ENCODE results near the gene VPS41.
A peak's percentile ranks its signal among the peaks of the same experiment; 100 is the strongest.
"Not testable (repeated sequence)": the region's sequence is repeated elsewhere in the genome, so short reads cannot be mapped to it uniquely, and the experiment has no call there.

VPS41 gene

DNA sequence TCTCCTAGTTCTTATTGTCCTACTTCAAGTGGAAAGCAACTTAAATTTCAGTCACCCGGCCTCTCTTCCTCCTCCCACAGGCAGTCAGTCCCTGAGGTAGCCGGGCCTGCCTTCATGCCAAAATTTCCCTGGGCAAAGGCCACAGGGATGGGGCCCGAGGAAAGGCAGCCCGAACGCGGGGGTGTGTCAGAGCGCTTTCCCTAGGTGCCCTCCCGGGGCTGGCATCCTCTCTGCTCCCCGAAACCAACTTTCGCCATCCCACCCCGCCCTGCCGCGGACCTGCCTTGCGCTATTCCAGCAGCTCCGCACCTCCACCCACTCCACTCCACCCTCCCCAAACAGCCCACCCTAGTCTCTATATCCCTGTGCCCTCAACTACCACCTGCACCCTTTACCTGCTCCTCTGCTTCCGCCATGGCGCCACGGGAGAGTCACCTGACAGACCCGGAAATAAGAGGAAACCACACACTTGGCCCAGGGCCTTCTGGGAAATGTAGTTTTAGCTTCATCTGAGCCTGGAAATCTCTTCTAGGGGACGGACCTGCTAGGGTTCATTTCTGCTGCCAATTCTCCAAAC lies at the start of gene VPS41:
Gene VPS41, minus strand, starts transcription at position 433 of the 577 bp plus-strand sequence. Its CDS starts 17 bp downstream, at position 416.
- peak; percentile 75 for DNase-seq

DNA sequence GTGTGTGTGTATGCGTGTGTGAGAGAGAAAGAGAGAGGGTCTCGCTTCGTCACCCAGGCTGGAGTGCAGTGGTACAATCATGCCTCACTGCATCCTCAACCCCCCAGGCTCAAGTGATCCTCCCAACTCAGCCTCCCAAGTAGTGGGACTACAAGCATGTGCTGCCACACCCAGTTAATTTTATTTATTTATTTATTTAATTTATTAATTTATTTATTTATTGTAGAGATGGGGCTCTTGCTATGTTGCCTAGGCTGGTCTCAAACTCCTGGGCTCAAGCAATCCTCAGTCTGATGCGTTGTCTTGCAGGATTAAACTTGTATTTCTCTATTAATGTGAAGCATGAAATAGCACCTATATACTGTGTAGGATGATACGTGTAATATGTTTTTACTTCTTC lies 46.9 kb upstream of the VPS41 start:
- DNase-seq: no peak

DNA sequence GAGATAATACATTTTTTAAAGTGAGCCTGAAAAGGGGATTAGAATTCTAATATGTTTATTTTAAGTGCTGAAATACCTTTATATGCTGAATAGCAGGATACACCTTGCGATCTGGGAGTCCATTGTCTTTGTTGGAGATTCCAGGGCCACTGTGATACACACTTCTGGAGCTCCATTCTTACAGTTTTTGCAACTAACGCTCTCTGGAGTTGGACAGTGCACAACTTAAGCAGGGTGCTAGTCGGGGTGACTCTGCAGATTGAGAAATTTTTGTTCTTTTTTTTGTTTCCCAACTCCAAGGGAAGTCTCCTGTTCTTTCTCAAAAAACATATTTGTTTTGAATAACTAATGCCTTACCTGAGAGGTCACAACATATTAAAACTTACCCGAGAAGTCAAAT lies 45.0 kb upstream of the VPS41 start:
- no peak for DNase-seq

DNA sequence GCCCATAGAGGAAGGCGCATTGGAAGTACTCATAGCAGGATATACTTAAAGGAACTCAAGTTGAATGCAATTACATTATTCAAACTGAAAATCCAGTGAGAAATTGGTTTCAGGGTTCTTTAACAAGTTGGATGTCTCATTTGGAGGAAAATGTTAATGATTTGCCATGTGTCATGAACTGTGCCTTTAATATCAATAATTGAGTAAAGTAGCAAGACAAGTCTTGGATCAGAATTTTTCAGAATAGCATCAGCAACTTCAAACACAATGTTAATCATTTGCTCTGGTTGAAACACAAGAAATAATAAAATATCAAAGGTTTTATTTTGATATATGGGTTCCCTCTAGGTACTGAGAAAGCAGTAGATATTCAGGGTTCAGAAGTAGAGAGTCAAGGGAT lies 44.2 kb upstream of the VPS41 start:
- DNase-seq: no peak

DNA sequence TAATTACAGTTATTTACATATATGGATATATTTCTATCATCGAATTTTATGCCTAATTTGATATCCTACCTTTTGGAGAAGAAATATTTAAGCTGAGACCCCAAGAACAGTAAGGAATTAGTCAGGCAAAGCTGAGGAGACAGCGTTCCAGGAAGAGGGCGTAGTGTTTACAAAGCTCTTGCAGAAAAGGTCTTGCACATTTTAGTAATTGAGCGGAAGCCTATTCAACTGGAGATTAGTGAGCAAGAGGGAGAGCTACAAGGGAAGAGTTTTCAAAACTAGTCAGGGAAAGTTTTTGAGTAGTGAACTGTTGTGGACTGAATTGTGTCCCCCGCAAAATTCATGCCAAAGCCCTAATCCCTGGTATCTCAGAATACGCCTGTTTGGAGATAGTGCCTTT lies 42.2 kb upstream of the VPS41 start:
- DNase-seq: no peak

DNA sequence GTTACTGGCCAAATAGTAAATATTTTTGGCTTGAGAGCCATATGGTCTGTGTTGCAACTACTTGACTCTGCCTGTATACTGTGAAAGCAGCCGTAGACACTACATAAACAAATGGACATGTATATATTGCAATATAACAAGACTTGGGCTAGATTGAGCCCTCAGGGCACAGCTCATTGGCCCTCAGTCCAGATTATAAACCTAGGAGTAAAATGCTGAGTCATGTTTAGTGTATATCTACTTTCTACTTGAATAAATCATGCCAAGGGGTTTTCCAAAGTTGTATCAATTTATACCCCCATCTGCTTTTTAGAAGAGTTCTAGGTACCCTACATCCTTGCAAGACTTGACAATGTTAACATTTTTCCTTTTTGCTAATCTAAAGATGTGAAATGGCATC lies 41.3 kb upstream of the VPS41 start:
- no peak for DNase-seq

DNA sequence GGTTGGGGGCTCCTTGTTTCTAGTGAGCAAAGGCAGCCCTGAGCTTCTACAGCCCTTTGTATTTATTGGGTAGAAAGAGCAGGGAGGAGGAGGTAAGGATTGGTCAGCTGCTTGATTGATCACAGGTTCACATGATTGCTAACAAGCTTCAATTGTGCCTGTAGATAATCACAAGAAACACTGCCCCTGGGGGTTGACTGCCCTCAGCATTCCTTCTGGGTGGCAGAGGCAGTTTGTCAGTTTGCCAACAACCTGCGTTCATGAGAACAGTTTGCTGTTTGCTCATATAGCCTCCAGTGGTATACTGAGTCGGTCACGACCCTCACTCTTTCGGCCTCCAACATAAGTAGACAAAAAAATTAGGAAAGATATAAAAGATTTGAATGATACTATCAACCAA lies 38.5 kb upstream of the VPS41 start:
- DNase-seq: not testable (repeated sequence)

DNA sequence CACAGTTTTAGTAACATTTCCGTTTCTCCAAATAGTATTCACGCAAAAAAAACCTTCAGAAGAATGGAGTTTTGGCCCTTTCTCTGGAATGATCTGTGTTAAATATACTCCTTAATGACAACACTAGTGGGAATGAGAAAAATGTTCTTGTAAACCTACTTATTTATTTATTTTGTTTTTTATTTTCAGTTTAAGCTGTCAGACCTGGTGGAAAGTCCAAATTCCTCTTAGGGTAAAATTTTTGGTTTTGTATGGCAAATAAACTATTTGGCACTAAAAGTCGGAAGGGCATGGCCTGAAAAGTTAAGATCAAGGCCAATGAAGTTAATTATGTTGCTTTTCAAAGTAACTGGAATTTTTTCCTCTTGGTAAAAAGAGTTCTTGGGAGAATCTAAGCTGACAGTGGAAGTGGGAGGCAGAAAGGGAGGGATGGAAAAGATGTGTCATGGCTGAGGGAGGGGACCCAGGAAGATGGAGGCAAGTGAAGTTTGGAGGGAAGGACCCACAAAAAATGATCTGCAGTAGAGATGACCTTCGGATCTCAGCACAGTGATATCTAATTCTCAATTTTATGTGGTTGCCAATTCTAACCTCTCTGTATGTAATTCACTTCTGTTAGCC lies 33.5 kb upstream of the VPS41 start:
- no peak for DNase-seq

DNA sequence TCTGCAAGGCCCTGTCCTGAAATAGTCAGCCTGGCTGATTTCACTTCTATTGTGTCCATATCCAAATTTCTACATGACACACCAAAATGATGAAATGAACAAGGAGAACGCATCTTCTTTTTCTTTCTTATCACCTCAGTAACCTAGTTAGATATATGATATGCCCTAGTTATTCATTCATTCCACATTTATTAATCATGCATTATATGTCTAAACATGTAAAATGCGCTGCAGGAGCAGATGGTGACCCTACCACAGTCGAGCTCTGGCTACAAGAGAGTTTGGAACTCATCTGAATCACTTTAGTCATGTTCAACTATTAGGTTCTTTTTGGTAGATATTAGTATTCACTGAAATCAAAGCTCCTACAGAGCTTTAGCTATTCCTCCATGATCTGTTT lies 31.8 kb upstream of the VPS41 start:
- DNase-seq: no peak

DNA sequence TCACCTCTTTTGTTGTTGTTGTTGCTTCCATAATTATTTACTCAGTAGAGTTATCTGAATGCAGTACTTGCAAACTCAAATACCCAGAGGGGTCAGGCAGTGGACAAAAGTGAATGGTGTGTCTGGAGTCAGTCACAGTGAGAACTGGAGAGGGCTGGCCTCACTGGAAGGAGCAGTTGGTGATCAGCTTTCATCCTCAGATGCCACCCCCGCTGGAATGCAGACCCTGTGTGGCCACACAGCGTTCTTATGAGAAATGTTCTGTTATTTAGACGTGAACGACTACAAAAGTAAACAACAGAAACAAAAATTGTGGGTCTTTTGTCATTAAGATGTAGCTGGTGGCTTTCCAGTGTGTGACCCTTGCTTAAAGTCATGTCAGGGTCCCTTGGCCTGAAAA lies 29.6 kb upstream of the VPS41 start:
- no peak for DNase-seq

DNA sequence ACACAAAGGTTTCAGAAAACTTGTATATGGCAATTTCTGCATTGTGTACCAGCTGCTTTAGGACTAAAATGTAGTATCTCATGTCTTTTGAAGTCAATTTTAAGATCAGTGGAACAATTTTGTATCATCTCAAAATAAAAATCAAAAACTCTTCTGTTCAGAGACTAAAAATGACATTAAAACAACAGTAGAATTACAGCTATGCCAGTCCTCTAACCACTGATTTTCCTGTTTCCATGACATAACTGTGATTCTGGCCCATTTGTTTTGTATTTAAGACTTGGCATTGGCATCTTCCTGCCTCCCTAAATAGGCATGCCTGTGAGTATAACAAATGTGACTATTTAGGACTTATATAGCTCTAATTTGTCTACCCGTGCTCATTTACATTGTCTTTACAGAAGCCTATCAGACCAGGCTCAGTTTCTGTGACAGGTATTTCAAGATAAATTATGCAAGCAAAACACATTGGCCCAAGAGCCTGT lies 29.1 kb upstream of the VPS41 start:
- DNase-seq: no peak

DNA sequence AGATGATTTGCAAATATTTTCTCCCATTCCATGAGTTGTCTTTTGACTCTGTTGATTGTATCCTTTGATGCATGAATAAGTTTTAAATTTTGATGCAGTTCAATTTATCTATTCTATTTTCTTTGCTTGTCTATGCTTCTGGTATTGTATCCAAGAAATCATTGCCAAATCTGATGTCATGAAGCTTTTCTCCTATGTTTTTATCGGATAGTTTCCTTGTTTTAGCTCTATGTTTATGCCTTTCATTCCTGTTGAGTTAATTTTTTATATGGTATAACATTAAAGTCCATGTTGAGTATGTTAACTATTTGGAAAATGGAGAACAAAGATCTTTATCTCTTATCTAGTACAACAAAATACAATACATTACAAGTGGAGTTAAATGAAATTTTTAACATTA lies 27.6 kb upstream of the VPS41 start:
- no peak for DNase-seq

DNA sequence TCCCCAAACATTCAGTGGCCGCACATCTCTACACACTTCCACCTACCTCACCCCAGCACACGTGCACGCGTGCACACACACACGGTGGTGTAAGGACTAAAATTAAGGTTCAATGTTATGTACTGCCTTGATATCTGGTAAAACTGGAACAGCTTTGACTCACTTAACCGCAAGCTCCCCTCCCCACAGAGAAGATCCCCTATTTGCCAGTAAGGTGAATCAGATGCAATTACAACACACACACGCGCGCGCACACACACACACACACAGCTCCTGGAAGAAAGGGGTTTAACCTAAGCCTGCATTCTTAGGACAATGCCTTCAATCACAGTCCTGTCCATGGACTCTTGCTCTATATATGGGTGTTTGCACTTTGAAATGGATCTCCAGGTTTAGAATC lies 25.5 kb upstream of the VPS41 start:
- no peak for DNase-seq

DNA sequence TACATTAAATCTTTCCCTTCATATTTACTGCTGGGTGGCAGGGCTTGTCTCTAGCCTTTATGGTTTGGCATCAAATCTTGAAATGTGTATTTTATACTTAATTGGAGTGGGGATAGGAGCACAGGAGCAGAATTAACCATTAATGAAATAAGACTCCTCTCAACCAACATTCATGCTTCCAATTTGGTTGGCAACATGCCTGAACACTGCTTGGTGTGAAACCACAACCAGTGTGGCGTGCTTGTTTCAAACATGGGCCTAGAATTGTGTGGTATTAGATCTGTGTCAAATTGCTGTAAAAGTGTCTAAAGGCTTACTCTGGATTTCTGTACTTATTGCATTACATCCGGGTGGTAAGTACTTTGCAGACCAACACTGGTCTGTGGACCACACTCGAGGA lies 25.1 kb upstream of the VPS41 start:
- no peak for DNase-seq

DNA sequence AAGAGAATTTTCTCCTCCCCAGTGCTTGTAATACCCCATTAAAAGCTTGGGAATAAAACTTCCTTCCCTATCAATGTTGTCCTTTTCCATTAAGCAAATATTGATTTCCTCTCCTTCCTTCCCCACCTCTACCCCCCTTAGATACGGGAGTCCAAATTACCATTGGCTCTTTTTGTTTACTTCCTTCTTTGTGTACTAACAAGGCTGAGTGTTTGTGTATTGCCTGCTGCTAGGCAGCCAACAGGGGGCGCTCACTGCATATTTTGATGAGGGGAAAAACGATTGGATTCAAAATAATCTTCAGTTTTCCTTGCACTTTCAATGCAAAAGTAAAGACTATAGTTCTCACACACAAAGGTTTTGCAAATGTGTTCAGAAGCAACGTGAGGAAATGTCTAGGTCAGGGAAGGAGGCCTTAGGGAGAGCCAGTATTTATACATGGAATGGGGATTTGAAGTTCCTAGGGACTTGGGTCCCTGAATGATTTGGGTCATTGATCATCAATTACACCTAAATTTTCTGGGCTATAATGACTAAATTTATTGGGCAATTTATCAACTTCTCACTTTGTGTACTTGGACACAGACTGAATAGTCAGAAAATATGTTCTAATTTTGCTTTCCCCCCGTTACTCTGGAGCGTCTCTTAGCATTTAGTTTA lies 23.6 kb upstream of the VPS41 start:
- DNase-seq: peak; percentile 49

DNA sequence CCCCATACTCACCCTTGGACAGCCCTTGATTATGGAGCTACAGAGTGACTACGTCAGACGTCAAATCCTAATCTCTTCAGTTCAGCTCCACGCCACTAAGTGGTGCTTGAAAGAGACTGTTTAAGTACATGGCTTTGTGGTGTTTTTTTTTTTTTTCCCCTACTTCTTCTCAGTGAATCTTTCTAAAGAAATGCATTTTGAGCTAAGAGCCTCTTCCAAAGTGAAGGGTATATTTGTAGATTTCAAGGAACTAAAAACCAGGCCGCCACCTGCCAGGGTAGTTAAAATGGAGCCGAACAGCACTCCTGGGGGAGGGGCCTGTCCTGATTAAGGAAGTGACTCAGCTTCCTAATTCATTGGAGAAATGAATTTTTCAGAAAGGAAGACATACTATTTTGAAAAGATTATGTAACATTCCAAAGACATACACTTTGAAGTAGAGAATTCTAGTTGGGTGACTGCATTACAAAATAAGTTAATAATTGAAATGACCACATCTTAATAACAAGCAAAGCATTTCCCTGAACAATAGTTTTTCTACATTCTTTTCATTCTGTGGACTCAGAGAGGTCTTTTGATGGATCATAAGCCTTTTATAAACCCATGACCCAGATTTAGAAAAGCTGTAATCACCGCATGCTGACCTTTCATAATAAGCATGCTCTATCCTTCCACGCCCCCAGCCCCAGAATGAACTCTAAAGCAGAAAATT lies 20.6 kb upstream of the VPS41 start:
- peak; percentile 6 for DNase-seq

DNA sequence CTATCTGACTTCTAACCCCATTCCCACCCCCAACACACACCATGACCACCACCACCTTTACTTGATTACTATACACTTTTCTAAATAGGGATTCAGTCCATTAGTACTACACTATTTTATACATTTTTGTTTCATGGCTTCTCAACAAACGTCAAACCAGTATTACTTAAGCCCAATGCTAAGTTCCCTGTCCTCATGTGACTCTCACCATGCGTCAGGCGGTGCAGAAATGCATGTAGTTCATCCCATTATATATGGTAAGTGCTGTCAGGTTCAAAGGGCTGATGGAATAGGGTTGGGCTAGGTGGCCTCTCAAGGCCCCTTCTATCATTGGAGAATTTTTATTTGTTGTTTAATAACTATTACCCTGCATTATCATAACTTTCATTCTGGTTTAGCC lies 19.5 kb upstream of the VPS41 start:
- no peak for DNase-seq

DNA sequence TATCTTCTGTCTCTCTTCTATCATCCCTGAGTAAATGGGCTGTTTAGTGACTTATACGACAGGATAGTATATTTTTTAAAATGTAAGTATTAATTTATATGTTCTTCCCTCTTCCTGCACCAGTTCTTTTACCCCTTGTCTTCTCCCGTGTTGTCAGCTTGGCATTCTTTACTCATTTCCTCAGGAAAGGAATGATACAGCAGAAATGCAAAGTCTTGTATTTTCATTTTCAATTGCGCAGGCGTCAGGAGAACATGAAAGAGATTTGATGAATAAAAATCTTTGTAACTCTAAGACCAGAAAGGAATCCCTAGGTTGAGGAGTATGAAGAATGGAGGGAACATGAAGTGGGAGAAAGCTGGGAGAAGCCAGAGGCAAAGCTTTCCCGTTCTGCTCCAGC lies 18.8 kb upstream of the VPS41 start:
- no peak for DNase-seq

DNA sequence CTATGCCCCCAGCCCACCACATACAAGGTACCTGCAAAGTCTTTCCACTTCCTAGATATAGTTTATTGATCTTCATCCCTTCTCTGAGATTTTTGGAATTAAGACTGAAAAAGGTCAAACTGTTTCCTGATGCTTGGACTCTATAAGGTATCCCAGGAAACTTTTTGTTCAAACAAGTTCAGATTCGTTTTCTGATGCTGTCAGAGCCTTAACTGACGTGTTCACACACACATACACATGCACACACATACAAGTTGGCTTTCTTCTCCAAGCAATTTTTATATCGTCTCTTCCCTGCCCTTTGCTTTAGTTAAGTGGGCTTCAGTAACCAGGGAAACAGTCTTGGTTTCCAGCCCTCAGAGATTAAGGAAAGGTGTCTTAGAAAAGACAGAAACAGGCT lies 11.7 kb upstream of the VPS41 start:
- DNase-seq: no peak

DNA sequence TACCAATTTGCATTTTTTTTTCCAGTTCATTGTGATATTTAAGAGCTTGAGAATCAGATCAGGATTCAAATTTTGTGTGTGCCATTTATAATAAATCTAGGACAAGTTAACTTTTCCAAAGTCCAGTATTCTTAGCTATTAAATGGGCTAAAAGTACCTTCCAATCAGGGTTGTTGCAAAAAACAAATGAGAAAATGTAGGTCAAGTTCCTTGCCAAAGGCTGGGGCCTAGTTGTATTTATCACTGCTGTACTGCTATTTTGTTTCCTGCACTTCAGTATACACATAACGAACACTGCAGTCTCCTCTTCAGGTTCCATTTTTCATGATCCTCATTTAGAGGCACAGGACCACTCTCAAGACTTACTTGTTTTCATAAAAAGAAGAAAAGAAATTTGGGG lies 7.4 kb upstream of the VPS41 start:
- DNase-seq: no peak

DNA sequence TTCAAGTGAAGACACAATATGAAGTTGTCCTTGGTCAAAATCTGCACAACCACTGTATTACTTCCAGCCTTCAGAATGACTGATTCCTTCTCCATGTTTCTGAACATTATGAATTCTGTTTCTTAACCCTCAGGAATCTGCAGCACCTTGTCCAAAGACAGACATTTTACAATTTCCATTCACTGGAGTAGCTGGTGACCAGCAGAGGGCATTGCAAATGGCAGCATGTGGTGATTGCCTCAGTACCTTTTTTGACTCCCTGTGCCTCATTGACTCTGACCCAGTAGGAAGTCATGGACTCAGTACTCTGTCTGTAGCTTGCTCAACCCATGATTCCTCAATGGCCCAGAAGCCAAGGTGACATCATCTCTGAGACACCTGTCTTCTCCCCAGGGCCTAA lies 879 bp upstream of the VPS41 start:
- no peak for DNase-seq

DNA sequence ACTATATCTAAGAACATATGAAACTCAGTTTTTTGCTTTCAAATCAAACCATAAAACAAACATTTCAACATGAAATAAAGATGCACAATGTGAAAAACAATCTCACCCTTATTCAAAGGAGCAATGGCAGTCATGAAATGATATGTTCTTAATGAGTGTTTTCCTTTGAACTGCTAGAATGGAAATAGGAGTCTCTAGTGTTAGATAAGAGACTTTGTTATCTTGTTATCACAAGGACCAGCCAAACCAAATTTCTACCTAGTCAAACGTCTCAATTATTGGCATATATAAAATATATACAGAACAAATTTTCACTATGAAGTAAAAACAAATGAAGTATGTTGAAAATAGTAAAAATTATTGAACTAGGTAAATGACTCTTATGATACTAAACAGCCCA lies 1.2 kb downstream of the VPS41 start:
- DNase-seq: no peak

DNA sequence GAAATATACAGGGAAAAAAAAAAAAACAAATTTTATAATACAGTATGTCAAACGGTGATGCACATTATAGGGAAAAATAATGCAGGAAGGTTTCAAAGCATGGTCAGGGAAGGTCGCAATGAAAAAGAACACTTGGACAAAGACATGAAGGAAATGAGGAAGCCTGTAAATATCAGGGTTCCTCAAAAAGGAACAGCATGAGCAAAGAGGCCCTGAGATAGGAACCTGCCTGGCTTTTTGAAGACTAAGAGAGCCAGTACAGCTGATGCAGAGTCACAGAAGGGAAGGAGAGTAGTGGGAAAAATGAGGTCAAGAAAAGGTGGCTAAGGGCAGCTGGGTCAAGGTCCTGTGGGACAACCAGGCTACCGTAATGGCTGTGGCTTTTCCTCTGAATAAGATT lies 1.9 kb downstream of the VPS41 start:
- no peak for DNase-seq

All from EL (cell line).